Measurements from ENCODE around the gene VSIG4. TPM values are rescaled to one million over a fixed set of nuclear protein-coding genes. Genes with fewer than 3 reads are reported as not detected.
"Not testable (repeated sequence)": the region's sequence is repeated elsewhere in the genome, so short reads cannot be mapped to it uniquely, and the experiment has no call there.

Gene VSIG4, protein sequence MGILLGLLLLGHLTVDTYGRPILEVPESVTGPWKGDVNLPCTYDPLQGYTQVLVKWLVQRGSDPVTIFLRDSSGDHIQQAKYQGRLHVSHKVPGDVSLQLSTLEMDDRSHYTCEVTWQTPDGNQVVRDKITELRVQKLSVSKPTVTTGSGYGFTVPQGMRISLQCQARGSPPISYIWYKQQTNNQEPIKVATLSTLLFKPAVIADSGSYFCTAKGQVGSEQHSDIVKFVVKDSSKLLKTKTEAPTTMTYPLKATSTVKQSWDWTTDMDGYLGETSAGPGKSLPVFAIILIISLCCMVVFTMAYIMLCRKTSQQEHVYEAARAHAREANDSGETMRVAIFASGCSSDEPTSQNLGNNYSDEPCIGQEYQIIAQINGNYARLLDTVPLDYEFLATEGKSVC
- total RNA-seq, result 10 to 100 TPM; 19.6 to 40.8 (median 31.8) TPM

DNA sequence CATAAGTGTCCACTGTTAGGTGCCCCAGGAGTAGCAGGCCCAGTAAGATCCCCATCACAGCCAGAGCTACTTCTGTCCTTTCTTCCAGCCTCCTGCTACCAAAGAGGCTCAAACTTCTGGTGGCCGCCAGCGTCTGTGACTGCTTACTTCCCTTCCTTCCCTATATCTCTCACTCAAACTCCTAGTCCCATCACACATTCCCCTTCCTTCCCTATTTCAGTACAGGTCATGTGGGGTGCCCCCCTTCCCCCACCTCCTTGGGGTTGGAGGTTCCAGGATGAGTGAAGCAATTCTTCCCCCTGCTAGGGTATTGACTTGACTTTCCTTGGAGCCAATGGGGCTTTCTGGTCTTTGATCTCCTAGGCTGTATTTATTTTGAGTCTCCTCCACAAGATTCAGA is at the start of gene VSIG4:
Gene VSIG4, minus strand, starts transcription at position 137 of the 400 bp plus-strand sequence. Its CDS starts 82 bp downstream, at position 55.
- H3K4me3 ChIP-seq (ENCODE audit: low read depth, poor library complexity, severe bottlenecking), result no peak within 1 kb of the TSS
- peak in 1 of 2 donors; percentile 16 for DNase-seq (ENCODE audit: low spot score in 2 of 2)
- WGBS, 2 donors, result 89% methylated on average over 2 of the region's 2 CpGs
- TF ChIP-seq, protein P1, sequence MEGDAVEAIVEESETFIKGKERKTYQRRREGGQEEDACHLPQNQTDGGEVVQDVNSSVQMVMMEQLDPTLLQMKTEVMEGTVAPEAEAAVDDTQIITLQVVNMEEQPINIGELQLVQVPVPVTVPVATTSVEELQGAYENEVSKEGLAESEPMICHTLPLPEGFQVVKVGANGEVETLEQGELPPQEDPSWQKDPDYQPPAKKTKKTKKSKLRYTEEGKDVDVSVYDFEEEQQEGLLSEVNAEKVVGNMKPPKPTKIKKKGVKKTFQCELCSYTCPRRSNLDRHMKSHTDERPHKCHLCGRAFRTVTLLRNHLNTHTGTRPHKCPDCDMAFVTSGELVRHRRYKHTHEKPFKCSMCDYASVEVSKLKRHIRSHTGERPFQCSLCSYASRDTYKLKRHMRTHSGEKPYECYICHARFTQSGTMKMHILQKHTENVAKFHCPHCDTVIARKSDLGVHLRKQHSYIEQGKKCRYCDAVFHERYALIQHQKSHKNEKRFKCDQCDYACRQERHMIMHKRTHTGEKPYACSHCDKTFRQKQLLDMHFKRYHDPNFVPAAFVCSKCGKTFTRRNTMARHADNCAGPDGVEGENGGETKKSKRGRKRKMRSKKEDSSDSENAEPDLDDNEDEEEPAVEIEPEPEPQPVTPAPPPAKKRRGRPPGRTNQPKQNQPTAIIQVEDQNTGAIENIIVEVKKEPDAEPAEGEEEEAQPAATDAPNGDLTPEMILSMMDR (IDR thresholded peaks at IDR 0.05), result no peak
- no peak for TF ChIP-seq POLR2A (IDR thresholded peaks at IDR 0.05)
- intact Hi-C loops (cut with DNase I; ENCODE audit: low total_unique reads), result no loop called here

DNA sequence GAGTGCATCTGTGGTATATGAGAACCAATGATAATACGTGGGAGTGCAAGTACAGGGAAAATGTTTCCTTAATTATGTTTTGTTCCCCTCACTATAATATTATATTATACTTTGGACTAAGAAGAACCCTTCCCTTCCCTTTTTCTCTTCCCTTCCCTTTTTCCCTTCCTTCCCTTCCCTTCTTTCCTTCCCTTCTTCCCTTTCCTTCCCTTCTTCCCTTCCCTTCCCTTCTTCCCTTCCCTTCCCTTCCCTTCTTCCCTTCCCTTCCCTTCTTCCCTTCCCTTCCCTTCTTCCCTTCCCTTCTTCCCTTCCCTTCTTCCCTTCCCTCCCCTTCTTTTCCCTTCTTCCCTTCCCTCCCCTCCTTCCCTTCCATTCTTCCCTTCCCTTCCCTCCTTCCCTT is 36.9 kb upstream of the VSIG4 start:
- 56 to 89% methylated on average over 1 of the region's 1 CpG for WGBS, 2 donors
- intact Hi-C loops (cut with DNase I; ENCODE audit: low total_unique reads), result loop anchor here (10.0 kb wide), 1 partner anchor 1038 kb away; no protein-coding TSS in a partner anchor
- no peak overlapping the region for H3K4me3 ChIP-seq (ENCODE audit: low read depth, poor library complexity, severe bottlenecking)
- TF ChIP-seq, protein P1 (IDR thresholded peaks at IDR 0.05), result no peak
- no peak for TF ChIP-seq POLR2A (IDR thresholded peaks at IDR 0.05)
- DNase-seq (ENCODE audit: low spot score in 2 of 2), result no peak

DNA sequence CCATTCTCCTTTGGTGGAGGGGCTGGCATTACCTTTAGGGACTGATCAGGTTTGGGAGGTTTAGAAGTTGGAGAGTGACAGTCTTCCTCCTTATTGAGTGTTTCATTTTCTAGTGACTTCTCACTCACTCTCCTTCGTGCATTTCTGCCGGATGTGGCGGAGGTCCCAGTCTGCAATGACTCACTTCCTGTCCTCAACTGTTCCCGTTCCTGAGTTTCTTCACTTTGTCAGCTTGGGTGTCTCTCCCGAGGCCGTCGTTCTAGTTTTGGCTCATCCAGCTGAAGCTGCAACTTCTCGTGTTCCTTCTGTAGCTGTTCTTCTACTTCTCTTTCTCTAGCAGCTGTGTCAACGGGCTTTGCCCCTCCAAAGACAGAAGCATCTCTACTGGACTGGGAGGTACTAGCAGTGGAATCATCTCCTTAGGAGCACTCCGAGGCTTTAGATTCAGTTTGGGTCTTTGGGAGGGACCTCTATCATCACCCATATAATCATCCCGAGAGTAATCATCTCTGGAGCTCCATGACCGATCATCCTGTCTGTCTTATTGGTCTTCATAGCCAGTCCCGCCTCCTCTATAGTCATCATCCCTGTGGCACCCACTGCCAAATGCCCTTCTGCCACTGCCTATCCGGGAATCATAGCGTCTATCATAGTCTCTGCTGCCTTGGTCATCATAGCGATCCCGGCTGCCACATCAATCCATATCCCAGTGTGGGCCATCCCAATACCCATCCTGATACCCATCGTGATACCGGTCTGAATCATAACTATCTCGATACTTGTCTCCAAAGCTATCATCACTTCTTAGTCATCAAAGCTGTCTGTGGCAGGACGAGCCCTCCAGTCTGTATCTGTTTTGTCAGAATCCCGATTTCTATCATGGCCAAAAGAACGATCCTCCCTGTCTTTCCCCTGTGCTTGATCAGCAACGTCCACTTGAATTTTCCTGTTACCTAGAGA is 35.3 kb upstream of the VSIG4 start:
- intact Hi-C loops (cut with DNase I; ENCODE audit: low total_unique reads), result loop anchor here (10.0 kb wide), 1 partner anchor 1040 kb away; no protein-coding TSS in a partner anchor
- DNase-seq (ENCODE audit: low spot score in 2 of 2), result peak in 1 of 2 donors; percentile 24
- H3K4me3 ChIP-seq (ENCODE audit: low read depth, poor library complexity, severe bottlenecking), result no peak overlapping the region
- TF ChIP-seq, protein P1 (IDR thresholded peaks at IDR 0.05), result no peak
- no peak for TF ChIP-seq POLR2A (IDR thresholded peaks at IDR 0.05)
- WGBS, 2 donors, result 62 to 72% methylated on average over 24 of the region's 24 CpGs

DNA sequence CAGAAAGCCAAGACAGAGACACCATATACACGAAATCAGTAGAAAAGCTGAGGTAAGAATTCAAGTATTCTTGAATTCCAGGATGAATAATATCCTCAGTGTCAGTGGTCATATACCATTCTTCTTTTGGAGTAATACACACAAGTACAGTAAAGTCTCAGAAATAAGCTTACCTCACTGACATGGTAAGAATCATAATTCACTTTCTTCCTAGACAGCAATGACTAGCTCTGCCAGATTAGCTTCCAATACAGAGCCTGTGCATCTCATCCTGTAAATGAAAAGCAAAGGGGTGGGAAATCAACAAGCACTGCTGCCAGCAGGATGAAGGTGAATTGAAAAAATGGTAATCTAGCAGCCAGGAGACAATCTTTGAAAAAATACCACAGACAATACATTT is 31.2 kb upstream of the VSIG4 start:
- no peak for DNase-seq (ENCODE audit: low spot score in 2 of 2)
- no peak for TF ChIP-seq POLR2A (IDR thresholded peaks at IDR 0.05)
- TF ChIP-seq, protein P1 (IDR thresholded peaks at IDR 0.05), result no peak
- no peak overlapping the region for H3K4me3 ChIP-seq (ENCODE audit: low read depth, poor library complexity, severe bottlenecking)
- WGBS, 2 donors, result 42 to 48% methylated on average over 1 of the region's 1 CpG
- intact Hi-C loops (cut with DNase I; ENCODE audit: low total_unique reads), result loop anchor here (10.0 kb wide), 1 partner anchor 1044 kb away; no protein-coding TSS in a partner anchor

DNA sequence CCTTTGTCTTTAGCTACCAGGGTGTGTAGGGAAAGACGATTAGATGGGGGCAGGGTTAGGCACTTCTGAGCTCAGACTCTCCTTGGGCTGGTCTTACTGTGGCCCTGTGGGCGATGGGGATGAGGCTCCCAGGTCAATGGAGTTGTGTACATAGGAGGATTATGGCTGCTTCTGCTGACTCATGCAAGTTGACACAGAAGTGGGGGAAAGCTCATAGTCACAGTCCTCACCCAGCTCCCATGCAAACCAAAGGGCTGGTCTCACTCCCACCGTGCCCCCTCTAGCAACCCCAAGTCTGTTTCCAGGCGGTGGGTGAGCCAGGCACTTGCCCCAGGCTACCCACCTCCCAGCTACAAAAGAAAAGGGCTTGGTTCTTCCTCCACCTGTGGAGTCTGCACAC is 24.4 kb upstream of the VSIG4 start:
- 66 to 89% methylated on average over 3 to 4 of the region's 4 CpGs for WGBS, 2 donors
- DNase-seq (ENCODE audit: low spot score in 2 of 2), result no peak
- intact Hi-C loops (cut with DNase I; ENCODE audit: low total_unique reads), result no loop called here
- TF ChIP-seq POLR2A (IDR thresholded peaks at IDR 0.05), result no peak
- TF ChIP-seq, protein P1 (IDR thresholded peaks at IDR 0.05), result no peak
- no peak overlapping the region for H3K4me3 ChIP-seq (ENCODE audit: low read depth, poor library complexity, severe bottlenecking)

DNA sequence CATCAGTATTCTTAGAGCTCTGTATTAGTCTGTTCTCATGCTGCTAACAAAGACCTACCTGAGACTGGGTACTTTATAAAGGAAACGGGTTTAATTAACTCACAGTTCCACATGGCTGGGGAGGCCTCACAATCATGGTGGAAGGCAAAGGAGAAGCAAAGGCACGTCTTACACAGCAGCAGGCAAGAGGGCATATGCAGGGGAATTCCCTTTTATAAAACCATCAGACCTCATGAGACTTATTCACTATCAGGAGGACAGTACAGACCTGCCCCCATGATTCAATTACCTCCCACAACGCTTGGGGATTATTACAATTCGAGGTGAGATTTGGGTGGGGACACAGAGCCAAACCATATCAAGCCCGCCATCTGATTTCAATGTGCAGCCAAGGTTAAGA is 17.1 kb upstream of the VSIG4 start:
- WGBS, 2 donors, result 51 to 97% methylated on average over 4 to 5 of the region's 5 CpGs
- DNase-seq (ENCODE audit: low spot score in 2 of 2); H3K4me3 ChIP-seq (ENCODE audit: low read depth, poor library complexity, severe bottlenecking); intact Hi-C loops (cut with DNase I; ENCODE audit: low total_unique reads): not testable (repeated sequence)
